NCI-H2227 treated with DMSO at 0.1 percent for 48 hours (cell line): ENCODE measurements around the gene RNF17.
"Not testable (repeated sequence)": the region's sequence is repeated elsewhere in the genome, so short reads cannot be mapped to it uniquely, and the experiment has no call there.

Experiments used
- DNase-seq: peaks from one replicate; lab custom pipeline; 2025; lab: John Stamatoyannopoulos, UW

RNF17 gene

DNA sequence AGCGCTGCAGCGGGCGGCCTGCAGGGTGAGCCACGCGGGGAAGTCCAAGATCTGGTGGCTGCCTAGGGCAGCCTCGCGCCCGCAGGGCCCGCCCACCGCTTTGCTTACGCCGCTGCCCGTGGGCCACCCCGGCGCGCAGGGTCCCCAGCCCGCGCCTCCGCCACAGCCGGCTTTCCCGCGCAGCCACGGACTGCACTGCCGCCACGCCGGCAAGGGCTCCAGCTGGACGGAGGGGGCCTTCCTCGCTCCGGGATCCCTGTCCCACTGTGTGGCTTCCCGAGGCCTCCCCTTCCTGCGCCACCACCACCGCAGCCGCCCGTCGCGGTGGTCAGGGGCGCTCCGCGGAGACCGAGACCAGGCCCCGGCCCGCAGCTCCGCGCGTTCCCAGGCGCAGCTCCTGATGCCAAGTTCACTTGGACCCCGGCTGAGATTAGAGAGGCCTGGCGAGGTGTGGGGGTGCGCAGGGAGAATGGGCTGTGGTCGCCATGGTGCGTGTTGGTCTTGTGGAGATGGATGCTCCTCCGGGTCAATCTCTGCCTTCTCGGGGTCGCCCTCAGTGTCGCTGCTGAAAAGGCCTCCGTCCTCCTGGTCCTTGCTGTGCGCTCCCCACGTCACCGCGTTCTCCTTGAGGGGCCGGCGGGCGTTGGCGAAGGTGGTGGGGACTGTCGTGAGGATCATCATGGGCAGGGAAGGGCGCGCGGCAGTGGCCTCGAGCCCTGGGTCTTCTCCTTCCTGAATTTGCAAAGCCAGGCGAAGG is 17.9 kb upstream of the RNF17 start:
- no peak for DNase-seq

DNA sequence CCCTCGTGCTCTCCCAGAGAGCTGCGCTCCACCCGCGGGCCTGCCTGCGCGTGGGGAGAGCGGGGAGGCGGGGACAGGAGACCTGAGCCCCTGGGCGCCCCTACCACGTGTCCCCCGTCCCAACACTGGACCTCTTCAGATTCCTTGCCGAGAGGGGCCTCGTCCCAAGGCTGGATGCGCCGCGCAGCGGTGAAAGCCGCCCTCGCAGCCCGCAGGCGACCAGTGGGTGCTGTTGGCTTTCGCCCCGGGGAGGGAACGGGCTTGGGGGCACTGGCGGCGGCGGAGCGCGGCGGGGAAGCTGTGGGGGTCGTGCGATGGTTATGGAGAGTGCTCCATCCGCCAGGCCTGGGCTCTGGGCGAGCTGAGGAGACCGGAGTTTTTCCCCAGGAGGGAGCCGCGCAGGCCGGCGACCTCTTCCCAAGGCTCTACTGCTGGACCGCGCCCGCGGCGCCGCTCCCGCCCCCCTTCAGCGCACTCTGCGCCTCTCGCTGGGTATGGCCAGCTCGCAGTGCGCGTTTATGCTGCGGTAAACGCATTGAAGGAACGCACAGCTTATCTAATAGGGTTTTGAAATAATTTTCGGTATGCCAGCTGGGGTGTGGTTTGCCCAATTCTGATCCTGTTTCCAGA is 17.2 kb upstream of the RNF17 start:
- no peak for DNase-seq

DNA sequence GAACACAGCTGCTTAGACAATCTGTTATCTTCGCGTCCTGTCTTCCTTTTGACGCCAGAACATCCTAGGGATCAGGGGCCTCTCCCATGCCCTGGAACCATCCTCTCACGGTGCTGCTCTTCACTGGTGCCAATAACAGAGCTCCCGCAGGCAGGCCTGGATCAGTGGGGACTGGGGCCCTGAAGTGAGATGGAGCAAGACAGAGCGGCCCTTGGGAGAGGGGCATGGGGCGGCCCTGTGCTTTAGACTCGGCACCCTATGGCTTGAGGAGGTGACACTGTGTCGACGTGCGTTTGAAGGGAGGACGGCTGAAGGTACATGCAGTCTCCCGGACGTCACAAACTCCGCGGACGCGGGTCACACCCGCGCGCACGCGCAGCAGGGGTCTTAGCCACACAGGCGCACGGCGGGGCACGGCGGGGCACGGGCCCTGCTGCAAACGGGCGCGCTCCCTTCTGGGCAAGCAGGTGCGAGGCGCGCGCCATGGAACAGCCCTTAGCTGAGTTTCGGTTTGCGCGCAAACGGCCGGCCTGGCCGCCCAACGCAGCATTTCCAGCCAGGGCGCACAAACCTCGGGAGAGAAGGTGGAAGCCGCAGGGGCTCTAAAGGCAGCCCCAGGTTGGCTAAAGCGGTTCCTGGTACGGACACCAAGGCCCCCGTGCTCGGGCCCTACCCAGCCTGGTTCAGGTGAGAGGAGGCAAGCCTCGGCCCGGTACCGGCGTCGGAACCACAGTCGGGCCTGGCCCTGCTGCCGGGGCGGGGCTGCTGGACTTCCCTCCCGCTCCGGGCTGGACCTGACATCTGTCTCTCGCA is 16.5 kb upstream of the RNF17 start:
- DNase-seq, result no peak

DNA sequence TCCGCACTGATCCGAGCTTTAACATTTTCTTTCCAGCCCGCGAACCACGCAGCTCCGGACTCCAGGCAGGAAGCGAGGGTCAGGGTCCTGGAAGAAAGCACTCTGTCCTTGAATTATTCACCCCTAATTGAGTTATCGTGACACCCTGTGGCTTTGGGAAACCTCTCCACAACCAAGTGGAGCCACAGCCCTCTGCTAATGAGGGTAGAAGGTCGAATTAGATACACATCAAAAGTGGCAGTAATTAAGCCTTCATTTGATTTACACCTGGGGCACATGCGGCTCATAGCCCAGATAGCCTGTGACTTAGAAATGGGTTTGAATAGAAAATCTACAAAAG is 15.9 kb upstream of the RNF17 start:
- no peak for DNase-seq

DNA sequence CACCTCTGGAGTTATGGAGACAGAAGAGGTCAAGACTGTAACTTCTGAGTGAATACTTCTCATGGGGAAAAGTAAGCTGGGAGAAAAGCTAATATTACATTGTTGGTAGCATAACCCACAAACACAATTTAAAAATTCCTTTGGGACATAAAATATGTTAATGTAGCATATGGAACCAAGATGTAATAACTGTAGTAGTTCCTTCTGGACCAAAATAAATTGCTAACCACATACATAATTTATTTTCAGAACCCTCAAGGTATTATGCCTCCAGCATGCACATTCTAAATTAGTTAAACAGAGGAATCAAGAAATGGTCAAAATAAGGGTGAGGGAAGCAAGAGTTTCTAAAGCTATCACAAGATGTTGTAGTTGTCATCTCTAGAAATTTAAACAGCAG is 4.8 kb upstream of the RNF17 start:
- no peak for DNase-seq

DNA sequence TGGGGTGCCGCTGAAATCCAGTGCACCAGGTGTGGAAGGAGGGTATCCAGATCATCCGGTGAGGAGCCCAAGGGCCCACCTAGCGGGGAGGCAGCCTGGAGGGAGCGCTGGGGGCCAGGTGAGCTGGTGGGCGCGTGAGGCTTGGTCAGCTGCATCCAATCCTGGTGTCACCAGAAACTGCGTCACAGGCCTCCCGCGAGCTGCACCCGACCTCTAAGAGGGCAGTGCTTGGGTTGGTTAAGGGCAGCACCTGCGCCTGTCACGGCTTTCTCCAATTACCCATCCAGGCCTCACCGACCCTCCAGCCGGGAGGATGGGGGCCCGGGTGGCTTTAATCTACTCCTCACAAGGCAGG is 284 bp downstream of the RNF17 start:
- DNase-seq, result no peak

DNA sequence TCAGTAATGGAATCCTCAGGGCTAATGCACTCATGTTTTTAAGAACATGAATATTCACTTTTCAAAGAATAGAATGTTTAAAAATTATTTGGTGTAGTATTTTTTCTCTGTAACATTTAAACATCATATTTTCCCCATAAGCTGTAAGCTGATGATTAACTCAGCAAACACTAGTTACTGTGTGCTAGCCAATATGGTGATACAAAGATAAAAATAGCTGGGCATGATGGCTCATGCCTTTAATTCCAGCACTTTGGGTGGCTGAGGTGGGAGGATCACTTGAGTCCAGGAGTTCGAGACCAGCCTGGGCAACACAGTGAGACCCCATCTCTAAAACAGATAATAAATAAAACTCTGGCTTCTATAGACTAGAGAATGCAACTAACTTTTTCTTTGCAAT is 13.2 kb downstream of the RNF17 start:
- DNase-seq, result no peak

DNA sequence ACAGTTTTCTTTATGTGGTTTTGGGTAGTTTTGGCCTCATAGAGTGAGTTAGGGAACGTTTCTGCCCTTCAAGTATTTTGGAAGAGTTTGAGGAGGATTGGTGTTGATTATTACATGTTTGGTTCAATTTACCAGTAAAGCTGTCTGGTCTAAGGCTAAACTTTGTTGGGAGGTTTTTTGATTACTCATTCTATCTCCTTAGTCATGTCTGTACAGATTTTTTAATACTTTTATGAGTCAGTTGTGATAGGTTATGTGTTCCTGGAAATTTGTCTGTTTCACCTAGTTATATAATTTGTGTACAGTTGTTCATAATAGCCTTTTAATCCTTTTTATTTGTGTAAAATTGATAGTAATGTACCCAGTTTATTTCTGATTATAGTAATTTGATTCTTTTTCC is 20.4 kb downstream of the RNF17 start:
- DNase-seq, result no peak

DNA sequence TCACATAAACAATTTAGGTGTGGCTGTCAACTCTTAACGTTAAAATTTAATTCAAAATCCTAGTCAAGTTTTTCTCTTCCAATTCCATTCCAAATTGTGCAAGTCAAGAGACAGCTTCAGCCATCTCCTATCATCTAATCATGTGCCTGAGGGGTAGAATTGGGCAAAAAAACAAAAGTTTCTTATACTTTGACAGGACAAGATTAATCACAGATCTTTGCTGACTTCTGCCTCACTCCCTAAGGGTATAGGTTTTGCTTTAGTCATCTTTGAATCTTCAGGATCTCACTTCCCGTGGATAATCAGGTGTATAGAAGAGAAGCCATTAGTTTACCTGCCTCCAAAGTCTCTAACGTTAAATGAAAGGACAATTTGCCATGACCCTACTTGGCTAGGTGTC is 24.6 kb downstream of the RNF17 start:
- no peak for DNase-seq

DNA sequence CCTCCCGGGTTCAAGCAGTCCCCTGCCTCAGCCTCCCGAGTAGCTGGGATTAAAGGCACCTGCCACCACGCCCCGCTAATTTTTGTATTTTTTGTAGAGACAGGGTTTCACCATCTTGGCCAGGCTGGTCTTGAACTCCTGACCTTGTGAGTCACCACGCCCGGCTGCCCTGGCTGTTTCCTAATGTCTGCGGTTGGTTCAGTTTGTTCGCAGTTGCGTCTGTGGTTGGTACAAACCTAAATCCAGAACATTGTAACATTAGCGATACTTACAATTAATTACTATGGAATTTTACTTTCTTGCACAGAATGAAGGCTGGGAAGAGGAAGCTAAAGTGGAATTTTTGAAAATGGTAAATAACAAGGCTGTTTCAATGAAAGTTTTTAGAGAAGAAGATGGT is 38.1 kb downstream of the RNF17 start:
- no peak for DNase-seq

DNA sequence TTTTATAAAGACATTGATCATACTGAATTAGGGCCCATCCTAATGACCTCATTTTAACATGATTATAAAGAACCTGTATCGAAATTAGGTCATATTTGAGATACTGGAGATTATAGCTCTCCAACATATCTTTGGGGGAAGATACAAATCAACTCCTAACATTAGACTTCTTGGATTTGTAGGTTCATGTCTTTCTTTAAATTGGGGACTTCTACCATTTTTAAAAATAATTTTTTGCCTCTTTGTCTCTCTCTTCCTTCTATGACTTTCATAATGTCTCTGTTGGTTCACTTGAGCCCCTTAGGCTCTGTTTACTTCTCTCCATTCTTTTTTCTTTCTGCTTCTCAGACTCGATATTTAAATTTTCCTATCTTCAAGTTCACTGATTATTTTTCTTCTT is 57.2 kb downstream of the RNF17 start:
- DNase-seq, result no peak

DNA sequence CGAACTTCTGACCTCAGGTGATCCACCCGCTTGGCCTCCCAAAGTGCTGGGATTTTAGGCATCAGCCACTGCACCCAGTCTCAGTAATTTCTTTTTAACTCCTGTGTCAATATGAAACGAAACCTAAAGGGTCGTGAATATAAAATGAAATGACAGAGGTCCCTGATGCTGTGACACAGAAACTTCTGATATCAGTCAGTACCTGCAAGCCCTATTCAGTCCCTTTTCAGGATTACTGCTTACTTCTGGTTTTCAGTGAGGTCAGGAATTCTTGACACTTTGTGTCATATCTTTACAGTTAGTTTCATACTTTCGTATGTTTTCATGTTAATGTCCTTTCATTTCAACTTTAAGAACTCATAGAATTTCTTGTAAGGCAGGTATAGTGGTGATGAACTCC is 58.7 kb downstream of the RNF17 start:
- DNase-seq, result no peak

DNA sequence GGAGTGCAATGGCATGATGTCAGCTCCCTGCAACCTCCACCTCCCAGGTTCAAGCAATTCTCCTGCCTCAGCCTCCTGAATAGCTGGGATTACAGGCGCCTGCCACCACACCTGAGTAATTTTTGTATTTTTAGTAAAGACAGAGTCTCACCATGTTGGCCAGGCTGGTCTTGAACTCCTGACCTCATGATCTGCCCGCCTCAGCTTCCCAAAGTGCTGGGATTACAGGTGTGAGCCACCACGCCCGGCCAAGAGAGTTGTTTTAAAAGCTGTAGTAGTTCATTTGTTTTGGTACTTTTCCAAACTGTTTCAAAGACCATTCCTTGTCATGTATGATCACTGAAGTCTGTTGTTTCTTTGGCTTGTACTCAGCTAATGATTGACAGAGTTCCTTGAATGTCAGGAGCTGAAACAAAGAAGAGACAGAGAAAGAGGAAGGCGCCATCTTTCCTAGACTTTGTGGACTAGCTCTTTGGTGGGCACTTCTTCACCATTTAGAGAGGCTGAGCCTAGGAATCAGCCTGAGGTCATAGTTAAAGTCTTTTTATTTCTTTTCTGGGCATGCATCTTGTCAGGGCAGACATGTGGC is 59.2 kb downstream of the RNF17 start:
- DNase-seq, result not testable (repeated sequence)

DNA sequence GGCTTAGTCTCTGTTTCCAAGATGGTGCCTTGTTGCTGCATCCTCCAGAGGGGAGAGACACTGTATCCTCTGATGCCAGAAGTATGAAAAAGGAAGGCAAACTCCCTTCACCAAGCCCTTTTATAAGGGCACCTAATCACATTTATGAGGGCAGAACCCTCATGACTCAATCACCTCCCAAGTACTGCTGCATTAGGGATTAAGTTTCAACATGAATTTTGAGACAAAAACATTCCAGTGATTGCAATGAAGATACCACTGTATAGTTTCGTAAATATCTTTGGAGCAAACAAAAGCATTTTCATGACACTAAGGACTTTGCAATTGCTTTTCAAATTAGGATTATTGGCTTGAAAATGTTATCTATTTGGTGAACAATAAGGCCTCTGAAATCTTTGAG is 63.8 kb downstream of the RNF17 start:
- no peak for DNase-seq

DNA sequence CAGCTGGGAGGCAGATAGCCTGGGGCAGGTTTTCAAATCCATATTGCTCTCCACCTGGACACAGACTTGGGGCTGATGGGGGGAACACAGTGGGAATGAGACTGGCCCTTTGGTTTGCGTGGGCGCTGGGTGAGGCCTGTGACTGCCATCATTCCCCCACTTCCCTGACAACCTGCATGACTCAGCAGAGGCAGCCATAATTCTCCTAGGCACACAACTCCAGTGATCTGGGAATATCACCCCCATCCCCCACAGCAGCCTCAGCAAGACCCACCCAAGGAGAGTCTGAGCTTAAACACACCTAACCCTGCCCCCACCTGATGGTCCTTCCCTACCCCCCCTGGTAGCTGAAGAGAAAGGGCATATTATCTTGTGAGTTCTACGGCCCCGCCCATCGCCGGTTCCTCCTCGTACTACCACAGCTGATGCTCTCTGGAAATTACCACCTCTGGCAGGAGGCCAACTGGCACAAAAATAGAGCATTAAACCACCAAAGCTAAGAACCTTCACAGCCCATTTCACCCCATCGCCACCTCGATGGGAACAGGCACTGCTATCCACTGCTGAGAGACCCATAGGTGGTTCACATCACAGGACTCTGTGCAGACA is 71.0 kb downstream of the RNF17 start:
- DNase-seq, result peak; percentile 12

DNA sequence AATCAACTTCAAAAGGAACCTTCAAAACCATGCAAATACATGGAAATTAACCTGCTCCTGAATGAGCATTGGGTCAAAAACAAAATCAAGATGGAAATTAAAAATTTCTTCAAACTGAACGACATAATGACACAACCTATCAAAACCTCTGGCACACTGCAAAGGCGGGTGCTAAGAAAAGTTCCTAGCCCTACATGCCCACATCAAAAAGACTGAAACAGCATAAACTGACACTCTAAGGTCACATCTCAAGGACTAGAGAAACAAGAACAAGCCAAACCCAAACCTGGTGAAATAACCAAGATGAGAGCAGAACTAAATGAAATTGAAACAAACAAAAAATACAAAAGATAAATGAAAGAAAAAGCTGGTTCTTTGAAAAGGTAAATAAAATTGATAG is 73.6 kb downstream of the RNF17 start:
- DNase-seq, result not testable (repeated sequence)

DNA sequence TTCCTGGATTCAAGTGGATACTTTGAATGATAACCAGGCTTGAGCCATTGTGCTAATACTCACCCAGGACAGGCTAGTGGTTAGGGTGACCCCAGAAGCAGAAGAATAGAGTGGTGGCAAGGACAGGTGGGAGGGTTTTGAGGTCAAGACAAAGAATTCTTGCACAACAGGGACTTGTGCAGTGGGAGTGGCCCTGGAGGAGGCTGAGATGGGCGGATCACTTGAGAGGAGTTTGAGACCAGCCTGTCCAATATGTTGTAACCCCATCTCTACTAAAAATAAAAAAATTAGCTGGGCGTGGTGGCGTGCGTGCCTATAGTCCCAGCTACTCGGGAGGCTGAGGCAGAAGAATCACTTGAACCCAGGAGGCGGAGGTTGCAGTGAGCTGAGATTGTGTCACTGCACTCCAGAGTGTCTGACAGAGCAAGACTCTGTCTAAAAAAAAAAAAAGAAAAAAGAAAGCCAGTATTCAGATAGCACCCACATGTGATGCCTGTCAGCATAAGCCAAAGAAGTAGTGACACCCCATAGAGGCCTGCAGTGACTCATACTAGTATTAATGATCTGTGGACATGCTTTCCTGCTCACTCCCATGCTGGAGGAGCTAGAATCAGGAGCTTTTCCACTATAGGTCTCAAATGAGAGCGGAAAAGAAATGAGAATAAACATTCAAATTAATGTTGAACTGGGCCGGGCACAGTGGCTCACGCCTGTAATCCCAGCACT is 78.7 kb downstream of the RNF17 start:
- no peak for DNase-seq

DNA sequence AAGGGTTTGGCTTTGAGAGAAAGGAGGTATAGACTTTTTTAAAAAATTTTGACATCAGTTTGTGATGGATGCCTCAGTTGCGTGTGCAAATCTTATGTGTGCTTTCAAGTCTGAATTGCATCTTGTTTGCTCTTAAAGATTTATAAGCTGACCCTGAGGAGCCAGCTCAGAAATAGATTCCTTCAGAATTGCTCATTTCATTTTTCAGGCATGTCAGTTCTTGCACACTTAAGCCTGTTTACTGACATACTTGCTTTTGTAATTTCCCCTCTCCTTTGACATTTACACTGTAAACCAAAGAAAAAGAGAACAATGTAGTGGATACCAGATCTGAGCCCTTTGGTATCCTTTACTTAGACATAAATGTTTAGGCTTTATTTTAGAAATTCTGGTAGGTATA is 87.6 kb downstream of the RNF17 start:
- no peak for DNase-seq

DNA sequence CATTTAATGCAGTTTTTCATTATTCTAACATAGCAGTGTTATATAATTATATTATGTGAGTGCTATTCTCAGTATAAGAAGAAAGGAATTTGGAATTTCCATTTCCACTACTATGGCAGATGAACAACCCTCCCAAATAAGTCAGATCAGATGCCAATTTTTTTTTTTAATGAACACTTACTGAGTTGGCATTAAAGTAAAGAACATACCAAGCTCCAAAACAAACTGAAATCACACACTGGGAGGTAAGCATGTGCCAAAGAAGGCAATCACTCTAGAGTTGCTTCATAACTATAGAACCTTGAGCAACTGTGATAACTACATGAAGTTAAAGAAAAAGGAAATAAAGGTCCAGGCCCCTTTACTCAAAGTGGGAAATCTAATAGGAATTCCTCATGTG is 90.3 kb downstream of the RNF17 start:
- DNase-seq, result no peak

DNA sequence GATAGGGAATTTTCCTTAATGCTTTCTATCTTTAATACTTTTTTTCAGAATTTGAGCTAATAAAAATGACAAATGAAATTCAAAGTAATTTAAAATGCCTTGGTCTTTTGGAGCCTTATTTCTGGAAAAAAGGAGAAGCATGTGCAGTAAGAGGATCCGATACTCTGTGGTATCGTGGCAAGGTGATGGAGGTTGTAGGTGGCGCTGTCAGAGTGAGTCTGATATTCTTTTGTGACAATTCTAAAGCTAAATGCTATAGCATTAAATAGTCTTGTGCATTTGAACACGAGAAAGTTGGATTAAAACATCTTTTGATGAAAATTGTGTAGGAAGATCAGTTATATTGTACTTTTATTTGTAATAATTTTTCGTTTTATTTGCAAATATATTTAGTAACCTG is 95.0 kb downstream of the RNF17 start:
- no peak for DNase-seq

DNA sequence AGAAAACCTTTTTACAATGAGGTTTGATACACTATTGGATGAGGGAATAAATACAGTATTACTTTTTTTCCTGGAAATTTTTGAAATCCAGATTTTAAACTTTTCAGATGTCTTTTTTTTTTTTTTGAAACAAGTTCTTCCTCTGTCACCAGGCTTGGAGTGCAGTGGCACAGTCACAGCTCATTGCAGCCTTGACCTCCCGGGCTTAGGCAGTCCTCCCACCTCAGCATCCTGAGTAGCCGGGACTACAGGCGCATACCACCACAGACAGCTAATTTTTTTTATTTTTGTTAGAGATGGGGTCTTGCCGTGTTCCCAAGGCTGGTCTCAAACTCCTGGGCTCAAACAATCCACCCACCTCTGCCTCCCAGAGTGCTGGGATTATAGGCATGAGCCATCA is 96.8 kb downstream of the RNF17 start:
- no peak for DNase-seq
